Measurements from ENCODE around the gene SP3.
"Not testable (repeated sequence)": the region's sequence is repeated elsewhere in the genome, so short reads cannot be mapped to it uniquely, and the experiment has no call there.

SP3 gene

DNA sequence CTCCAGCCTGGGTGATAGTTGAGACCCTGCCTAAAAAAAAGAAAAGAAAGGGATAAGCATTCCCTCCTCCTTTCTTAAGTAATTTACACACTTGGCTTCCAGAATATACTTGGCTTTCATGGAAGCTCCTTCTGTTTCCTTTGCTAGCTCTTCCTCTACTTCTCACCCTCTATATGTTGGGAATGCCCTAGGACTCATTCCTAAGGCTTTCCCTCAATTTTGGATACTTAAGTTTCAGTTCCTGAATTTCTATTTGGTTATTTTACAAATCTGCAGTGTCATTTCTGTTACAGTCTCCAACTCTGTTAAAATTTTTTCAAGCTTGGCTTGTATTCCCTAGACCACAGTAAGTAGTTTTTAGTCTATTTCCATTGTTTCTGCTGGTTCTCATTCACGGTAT lies 23.6 kb downstream of the SP3 start:
- DNase-seq: no peak

DNA sequence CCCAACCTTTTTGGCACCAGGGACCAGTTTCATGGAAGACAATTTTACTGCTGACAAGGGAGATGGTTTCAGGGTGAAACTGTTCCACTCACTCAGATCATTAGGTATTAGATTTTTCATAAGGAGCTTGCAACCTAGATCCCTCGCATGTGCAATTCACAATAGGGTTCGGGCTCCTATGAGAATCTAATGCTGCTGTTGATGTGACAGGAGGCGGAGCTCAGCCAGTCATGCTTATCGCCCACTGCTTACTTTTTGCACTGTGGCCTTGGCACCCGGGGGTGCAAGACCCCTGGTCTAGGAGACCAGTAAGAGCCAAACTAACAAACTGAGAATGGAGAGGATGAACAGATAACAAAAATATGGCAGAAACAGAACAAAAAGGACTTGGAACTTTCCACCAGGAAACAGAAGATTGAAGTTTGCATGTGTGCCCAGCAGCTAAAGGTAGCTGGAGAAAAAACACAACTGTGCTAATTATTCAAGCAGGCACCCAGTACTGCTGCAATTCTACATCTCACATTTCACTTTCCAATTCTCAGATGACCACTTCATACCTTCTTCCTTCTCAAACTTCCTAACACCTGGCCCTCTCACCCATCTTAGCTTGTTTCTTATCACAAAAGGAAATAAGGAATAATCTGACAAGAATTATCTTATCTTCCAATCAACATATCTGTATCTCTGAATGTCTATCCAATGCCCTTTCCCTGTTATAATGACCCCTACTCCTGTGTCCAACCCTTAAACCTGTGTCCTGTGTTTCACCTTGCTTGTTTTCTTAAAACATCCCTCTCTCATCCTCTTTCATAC lies 24.8 kb downstream of the SP3 start:
- DNase-seq: no peak

DNA sequence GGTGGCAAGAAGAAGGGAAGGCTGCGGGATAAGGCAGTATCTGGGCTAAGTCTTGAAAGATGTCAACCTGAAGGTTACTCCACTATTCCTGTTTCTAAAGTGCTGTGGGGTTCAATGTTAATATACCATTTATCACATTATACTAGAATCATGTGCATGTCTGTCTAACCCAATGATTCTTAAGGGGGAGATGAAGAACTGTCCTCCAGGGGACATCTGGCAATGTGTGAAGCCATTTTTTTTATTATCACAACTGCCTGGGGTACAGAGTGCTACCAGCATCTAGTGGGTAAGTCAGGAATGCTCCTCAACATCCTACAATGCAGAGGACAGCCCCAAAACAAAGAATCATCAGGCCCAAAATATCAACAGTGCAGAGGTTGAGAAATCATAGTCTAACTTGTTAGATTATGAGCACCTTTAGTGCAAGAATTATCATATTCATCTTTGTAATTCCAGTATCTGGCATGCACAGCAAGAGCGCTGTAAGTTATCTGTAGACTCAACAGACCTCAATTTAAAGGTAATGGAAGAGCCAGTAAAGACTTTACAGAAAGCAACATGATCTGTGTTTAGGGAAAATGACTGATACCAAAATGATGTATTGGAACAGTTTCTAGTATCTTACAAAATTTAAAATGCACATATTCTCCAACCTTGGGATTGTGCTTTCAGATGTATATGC lies 26.3 kb downstream of the SP3 start:
- DNase-seq: no peak

DNA sequence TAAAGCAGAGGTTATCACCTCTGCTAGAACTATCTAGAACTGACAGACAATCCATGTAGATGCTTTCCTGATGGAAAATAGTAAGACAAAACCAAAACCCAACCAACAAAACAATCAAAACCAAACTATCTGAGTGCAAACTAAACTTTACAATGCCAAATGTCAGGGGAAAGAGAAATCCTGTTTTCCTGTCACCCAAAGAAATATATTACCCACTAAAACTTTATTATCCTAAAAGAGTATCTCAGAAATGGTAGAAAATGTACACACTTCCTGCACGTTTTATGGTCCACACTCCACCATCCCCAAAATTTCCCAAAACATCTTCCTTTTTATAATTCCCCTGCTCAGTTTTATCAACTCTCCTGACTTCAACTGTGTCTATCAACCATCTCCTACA lies 29.9 kb downstream of the SP3 start:
- DNase-seq: no peak

DNA sequence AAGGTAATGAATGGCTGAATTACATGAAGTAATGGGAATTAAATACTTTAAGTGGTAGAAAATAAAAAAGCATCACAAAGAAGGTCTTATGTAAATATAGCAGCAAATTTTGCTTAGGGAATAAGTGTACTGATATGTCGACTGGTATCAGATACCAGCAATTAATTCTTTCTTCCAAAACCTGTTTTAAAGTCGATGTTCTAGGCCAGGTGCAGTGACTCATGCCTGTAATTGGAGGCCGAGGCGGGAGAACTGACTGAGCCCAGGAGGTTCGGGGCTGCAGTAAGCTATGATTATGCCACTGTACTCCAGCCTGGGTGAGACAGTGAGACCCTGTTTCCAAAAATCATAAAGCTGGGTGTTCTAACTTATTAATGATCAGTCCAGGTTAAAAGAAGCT lies 30.3 kb downstream of the SP3 start:
- no peak for DNase-seq

DNA sequence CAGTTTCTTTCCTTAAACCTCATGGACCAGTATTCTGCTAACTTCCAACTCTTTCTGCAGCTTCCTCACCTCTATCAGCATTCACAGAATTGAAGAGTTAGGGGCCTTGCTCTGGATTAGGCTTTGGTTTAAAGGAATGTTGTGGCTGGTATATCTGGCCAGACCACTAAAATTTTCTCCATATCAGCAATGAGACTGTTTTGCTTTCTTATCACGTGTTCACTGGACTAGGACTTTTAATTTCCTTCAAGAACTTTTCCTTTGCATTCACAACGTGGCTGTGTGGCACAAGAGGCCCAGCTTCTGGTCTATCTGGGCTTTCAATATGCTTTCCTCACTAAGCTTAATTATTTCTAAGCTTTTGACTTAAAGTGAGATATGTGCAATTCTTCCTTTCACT lies 33.4 kb downstream of the SP3 start:
- no peak for DNase-seq

DNA sequence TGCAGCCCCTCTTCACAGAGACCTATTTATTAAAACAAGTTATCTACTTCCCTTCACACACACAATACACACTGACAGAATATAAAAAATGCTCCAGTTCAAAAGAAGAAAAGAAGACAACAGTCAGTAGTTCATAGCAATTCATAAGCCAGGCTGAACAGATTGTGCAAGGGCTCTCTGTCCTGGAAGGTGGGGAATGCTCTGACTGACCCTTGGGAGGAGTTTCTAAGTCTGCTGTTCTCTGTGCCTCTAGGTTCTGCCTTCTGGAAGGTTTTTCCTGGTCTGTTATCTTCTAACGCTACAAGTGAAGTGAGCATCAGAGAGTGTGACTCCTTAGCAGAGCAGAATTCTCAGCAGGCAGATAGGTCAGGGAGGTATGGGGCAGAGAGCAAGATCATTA lies 35.7 kb downstream of the SP3 start:
- DNase-seq: no peak

DNA sequence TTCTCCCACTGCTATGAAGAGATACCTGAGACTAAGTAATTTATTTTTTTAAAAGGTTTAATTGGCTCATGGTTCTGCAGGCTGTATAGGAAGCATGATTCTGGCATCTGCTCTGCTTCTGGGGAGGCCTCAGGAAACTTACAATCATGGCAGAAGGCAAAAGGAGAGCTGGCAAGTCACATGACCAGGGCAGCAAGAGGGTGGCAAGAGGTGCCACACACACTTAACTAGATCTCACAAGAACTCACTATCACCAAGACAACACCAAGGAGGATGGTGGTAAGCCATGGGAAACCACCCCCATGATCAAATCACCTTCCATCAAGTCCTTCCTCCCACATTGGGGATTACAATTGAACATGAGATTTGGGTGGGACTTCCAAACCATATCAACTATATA lies 38.3 kb downstream of the SP3 start:
- no peak for DNase-seq

DNA sequence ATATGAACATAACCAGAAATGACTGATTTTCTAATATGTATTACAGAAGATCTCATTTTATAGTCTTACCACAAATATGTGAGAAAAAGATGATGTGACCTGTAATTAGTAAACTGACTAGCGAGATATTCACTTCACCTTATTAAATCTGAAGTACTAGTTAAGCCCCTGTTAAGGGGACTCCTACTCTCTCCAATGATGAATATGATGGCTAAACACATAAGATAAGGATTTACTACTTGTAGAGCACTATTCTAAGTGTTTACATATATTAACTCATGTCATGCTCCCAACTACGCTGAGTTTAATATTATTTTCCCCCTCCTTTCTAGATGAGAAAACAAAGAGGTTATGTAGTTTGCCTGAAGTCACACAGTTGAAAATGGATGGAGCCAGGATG lies 40.9 kb downstream of the SP3 start:
- DNase-seq: no peak

DNA sequence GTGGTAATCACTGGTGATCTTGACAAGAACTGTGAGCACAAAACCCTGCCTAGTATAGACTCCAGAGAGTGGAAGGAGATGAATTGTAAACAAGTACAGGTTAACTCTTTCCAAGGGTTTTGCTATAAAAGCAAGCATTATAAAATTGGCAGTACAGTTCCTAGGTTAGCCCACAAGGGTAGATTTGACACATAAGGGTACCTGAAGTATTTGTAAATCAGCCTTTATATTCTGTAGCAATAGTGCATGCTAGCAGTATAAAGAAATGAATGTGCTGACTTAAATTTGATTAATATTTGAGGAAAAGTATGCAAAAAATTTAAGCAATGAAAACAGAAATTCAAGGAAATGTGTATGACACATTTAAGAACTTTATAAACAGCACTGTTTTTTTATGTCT lies 42.4 kb downstream of the SP3 start:
- peak; percentile 33 for DNase-seq

DNA sequence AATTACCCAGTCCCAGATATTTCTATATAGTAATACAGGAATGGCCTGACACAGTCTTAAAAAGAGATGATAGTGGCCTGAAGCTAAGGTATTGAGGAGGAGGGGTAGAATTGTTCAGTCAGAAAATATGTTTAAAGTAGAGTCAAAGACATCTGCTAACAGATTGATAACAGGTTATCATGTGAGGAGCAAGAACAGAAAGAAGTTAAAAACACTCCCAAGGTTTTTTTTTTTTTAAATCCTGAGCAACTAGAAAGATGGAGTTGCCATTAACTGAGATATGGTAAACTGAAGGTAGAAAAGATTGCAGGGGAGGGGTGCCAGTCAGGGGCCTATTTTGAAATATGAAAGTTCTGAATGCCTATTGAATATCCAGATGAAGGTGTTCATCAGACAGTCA lies 43.1 kb downstream of the SP3 start:
- DNase-seq: no peak

DNA sequence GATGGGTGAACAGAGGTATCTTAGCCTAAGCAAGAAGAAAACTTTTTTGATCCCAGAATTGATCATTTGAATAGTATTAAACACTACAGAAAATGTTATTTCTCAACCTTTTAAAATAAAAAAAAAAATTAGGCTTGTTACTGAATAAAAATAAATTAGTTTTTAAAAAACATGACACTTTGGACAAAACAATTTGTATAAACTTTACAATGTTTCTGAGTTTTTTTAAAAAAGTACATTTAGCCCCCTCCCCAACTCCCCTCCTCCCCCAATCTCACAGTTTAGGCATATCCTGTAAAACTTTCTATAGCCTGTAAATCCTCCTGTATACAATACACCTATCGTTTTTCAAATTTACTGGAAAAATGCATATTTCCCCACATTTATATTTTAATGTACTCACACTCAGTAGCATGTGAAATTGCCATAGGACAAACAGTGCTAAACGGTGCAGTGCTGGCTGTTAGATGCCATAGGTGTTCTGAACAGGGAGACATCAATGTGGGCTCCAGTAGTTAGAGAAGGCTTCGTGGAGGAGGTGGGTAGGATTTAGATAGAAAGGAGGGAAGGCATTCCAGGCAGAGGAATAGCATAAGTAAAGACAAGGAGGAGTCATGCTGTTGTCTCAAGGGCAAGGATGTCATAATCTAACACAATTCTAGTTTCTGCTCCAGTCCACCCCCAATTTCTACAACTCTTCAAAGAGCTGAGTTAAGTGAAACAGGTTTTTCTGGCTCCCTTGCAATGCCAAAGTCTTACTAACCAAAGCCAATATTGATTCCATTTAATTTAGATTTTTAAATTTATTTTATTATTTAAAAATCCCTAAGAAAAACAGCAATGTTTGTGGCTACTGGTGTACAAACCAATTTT lies 50.9 kb downstream of the SP3 start:
- DNase-seq: no peak

DNA sequence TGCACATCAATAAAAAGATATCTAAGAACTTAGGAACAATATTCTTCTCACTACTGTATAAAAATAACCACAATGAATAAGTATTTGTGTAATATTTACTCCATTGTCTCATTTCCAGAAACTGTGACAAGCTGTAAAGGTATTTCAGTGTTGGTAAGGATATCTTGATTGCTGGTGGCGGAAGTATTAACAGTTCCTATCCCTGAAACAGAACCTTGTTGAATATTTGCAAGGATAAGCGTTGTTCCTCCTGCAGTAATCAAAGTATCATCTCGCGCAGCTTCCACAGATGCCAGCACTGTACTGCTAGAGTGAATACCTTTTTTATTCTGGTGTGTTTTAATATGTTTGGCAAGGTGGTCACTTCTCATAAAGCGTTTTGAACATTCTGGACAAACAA lies 55.3 kb downstream of the SP3 start:
- DNase-seq: no peak

DNA sequence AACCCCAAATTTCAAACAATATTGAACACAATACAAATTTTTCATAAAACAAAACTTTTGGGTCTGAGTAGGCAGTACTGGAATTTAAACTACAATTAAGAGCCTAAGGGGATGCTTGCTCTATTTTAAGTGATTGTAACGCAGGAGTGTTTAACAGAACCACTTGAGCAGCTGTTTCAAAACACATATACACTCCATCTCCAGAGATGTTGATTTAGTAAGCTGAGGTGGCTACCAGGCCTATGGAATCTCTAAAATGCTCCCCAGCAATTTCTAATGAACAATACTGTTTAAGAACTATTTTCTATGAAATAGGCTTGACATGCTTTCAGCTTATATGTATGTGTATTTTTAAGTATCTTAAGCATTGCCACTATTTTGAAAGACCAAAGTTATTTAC lies 58.5 kb downstream of the SP3 start:
- no peak for DNase-seq

DNA sequence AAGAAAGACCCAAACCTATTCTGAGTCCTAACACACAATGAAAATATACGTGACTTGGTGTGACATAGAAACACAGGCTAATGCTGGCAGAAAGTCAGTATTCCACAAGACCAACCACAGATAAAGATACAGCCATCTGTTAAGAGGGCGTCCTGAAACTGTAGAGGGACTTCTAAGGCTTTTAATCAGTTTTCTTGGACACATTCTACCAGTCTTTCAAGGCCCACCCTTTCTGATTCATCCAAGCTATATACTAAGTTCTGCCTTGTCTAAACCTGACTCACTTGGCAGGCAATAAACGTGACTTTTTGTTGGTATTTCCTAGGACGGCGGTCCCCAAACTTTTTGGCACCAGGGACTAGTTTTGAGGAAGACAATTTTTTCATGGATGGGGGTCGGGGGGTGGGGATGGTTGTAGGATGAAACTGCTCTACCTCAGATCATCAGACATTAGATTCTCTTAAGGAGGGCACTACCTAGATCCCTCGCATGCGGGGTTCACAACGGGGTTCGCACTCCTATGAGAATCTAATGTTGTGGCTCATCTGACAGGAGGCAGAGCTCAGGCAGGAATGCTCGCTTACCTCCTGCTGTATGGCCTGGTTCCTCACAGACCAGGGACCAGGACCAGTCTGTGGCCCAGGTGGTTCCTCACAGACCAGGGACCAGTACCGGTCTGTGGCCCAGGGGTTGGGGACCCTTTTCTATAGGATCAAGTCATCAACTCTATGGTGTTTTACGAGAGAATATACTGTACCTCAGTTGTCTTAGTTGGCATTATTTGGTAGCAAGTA lies 61.4 kb downstream of the SP3 start:
- no peak for DNase-seq

DNA sequence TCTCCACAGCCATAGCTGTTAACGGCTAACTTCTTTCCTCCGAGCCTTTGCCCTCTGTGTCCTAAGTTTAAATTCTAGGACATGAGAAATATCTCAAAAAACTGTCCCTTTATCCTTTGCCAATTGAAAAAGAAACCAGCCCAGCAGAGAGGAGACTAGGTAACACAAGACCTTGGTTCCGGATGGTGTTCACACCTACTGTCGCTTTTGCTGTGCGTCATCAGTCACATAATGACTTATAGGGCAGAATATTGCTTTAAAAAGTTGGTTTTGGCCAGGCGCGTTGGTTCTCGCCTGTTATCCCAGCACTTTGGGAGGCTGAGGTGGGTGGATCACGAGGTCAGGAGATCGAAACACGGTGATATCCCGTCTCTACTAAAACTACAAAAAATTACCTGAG lies 66.2 kb downstream of the SP3 start:
- DNase-seq: no peak

DNA sequence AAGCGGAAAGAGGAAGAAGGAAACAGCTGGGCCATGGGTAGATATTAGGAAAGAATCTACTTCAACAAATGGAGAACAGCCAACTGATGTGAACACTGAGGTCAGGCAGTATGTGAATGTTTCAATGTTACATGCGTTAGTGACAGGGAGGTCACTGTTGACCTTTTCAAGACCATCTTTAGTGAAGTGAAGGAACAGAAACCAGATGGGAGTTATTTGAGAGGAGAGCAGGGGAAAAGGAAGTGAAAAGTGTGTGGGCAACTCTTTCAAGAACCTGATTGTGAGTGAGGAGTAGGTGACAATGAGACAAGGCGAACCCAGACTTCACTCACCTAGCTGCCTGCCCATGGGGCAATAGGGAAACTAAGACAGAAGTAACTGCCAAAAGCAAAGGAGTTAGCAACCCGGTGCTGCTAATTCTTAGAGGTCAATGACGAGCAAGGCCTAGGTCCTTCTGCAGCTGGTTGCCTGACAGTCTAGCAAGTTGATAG lies 67.0 kb downstream of the SP3 start:
- DNase-seq: no peak

DNA sequence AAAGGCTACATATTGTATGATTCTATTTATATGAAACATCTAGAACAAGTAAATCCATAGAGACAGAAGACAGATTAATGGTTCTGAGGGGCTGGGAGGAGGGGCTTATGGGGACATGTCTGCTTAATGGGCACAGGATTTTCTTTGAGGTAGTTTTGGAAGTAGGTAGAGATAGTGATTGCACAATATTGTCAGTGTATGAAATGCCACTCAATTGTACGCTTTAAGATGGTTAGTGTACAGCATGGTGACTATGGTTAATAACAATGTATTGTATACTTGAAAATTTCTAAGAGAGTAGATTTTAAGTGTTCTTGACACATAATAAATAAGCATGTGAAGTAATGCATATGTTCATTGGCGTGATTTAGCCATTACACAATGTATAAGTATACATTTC lies 68.4 kb downstream of the SP3 start:
- no peak for DNase-seq

DNA sequence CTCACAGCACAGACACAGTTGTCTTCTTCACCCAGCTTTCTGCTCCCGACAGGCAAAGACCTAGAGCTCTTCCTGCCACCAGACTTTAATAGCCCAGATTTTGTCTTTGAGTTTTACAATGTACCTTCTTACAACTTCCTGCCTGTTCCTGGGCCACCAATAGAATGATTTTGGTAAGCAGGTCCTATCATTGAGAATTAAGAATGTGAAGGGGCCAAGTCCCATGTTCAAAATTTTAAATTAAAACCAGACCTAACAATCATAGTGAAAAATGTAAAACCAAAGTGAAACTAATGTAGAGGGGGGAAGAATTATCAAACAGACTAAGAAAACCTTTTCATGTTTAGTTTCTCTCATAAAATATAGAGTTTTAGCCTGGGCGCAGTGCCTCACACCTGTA lies 72.8 kb downstream of the SP3 start:
- no peak for DNase-seq

DNA sequence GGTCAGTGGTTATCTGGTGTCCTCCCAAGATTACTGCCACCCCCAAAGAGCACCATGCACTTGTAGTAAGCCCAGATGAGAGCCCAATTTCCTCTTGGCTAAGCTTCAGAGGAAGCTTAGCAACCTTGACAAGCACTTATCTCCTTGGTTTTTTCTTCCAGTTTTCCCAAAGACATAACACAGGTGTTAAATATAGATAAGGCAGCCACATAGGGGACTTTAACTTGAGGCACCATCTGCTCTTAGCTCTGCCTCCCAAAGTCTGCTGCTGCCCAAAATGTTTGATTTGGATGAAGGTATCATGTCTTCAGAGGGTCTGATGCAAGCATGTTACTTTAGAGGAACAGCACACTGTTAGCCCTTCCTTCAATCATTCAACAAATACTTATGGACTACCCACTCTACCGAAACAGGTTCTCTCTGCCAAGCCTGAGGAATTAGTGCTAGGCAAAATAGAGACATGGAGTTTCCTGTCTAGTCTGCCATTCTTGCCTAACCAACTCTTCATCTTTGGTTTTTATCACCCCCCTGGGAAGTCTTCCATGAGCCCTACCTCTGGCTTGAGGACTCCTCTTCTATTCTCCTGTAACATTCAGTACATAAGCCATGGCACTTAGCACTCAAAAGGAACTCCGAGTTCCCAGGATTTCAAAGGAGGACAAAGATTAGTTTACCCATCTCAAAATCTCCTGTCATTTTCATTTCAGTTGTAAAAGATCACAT lies 73.7 kb downstream of the SP3 start:
- DNase-seq: no peak

DNA sequence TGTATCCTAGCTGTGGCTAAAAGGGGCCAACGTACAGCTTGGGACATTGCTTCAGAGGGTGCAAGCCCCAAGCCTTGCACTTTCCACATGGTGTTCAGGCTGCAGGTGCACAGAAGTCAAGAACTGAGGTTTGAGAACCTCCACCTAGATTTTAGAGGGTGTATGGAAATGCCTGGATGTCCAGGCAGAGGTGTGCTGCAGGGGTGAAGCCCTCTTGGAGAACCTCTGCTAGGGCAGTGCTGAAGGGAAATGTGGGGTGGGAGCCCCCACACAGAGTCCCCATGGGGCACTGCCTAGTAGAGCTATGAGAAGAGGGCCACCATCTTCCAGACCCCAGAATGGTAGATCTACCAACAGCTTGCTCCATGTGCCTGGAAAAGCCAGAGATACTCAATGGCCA lies 75.7 kb downstream of the SP3 start:
- not testable (repeated sequence) for DNase-seq

DNA sequence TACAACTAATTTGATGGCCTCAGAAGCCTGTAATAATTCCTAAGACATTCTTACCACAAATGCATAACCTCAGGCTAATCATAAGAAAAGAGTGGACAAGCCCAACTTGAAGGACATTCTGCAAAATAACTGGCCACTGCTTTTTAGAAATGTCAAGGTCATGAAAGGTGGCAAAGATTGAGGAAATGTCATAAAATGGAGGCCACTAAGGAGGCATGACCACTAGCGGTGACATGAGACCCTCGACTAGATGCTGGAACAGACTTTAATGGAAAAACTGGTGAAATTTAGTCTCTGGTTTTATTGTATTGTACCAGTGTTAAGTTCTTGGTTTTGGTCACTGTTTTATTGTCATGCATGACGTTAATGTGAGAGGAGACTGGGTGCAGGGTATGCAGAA lies 78.6 kb downstream of the SP3 start:
- no peak for DNase-seq

All from fibroblast of skin of scalp (primary cell).